Neutrophil (primary cell): ENCODE measurements around the gene IRS2.

Experiments used
- H3K27ac ChIP-seq: fragments of 200-600 bp; sonication (generic); 2 replicates; pipeline ENCODE4 v1.5.1; 2016; ENCODE audit warnings: mild to moderate bottlenecking, moderate library complexity
- H3K27me3 ChIP-seq: fragments of 200-600 bp; sonication (generic); 2 replicates; pipeline ENCODE4 v1.6.0; 2016; ENCODE audit warnings: mild to moderate bottlenecking
- H3K36me3 ChIP-seq: fragments of 200-600 bp; sonication (generic); 2 replicates; pipeline ENCODE4 v1.5.1; 2017
- H3K4me1 ChIP-seq, 2 experiments: fragments of 200-600 bp in 1 of 2; sonication (generic) in 1 of 2; 1 replicate in 1 of 2; 2 replicates in 1 of 2; pipeline versions ENCODE4 v1.5.1 to v1.6.1; 2013 to 2016; ENCODE audit warnings: low read depth in 1 of 2, low read length in 1 of 2, mild to moderate bottlenecking in 1 of 2, moderate library complexity in 1 of 2; ENCODE audit not compliant: control insufficient read depth in 1 of 2, insufficient read depth in 1 of 2
- H3K4me3 ChIP-seq, 2 experiments: fragments of 200-600 bp in 1 of 2; sonication (generic) in 1 of 2; 1 replicate in 1 of 2; 2 replicates in 1 of 2; pipeline ENCODE4 v1.5.1; 2013 to 2016; ENCODE audit warnings: low read depth in 1 of 2, low read length in 1 of 2, mild to moderate bottlenecking in 1 of 2, moderate library complexity in 1 of 2
- H3K9me3 ChIP-seq: fragments of 200-600 bp; sonication (generic); 2 replicates; pipeline ENCODE4 v1.5.1; 2016
- TF ChIP-seq, protein P1 (sequence below): fragments of 200-600 bp; sonication (generic); IDR thresholded peaks from 2 replicates; pipeline ENCODE4 v1.5.1; 2016; ENCODE audit warnings: antibody characterized with exemption

Gene IRS2

DNA sequence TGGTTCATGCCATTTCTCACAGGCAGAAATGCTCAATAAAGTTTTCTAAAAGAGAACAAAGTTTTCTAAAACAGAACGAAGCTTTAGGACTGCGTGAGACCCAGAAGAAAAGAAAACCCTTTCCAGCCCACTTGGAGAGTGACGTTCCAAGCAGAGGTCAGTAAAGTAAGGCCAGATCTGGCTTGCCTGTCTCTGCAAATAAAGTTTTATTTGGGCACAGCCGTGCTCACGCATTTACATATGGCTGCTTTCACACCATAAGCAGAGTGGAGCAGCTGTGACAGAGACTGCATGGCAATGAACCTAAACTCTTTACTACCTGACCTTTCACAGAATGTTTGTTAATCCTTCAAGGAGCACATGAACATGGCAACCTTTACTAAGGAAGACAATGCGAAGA, 23.6 kb downstream of the IRS2 start:
- Histone ChIP-seq H3K27me3 (no peaks in the 10 kb centered on the region), H3K9me3 (no peaks in the 10 kb centered on the region), H3K27ac (peak overlapping the region; percentile 49), H3K36me3 (peaks cover 25% of the 10 kb centered on the region), H3K4me1 (peaks cover 22 to 39% of the 10 kb centered on the region in 2 experiments), H3K4me3 (no peak overlapping the region)
- TF ChIP-seq, protein P1, sequence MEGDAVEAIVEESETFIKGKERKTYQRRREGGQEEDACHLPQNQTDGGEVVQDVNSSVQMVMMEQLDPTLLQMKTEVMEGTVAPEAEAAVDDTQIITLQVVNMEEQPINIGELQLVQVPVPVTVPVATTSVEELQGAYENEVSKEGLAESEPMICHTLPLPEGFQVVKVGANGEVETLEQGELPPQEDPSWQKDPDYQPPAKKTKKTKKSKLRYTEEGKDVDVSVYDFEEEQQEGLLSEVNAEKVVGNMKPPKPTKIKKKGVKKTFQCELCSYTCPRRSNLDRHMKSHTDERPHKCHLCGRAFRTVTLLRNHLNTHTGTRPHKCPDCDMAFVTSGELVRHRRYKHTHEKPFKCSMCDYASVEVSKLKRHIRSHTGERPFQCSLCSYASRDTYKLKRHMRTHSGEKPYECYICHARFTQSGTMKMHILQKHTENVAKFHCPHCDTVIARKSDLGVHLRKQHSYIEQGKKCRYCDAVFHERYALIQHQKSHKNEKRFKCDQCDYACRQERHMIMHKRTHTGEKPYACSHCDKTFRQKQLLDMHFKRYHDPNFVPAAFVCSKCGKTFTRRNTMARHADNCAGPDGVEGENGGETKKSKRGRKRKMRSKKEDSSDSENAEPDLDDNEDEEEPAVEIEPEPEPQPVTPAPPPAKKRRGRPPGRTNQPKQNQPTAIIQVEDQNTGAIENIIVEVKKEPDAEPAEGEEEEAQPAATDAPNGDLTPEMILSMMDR, result no peak

DNA sequence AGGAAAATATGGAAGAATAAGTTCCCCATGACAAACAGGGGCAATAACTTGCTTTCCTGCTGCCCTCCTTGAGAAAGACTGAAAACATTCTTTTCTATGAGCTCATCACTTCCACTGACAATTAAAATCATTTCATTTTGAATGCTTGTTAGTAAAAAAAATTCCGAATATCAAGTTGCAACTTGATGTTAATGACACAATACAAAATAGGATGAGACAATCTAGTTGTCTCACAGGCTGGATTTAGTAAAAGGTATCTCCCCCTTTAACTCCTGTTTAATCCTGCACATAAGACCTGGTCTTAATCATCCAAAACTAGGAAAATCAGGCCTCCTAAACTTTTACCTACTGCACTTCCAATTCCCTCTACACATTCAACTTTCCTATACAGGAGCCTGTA, 24.7 kb downstream of the IRS2 start:
- H3K9me3 ChIP-seq, result no peaks in the 10 kb centered on the region
- peaks cover 22% of the 10 kb centered on the region for H3K36me3 ChIP-seq
- H3K27ac ChIP-seq, result peak overlapping the region; percentile 49

DNA sequence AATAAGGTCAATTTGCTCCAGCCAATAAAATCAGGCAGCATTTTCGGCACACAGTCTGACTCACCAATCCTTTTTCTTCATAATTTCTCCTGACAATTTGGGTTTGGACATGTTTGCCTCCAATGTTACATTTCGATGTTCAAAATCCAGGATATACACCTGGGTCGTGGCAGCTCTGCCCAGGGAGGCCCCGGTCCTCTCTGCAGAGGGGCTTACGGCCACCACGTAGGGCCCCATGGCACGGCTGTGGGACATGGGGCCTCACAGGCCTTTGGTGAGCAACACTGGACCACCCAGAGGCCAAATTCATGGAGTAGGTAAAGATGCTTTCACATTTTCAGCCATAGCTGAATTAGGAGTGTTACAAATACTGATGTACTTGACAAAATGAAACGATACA, 25.4 kb downstream of the IRS2 start:
- H3K36me3 ChIP-seq, result peaks cover 29% of the 10 kb centered on the region
- no peak overlapping the region for H3K4me3 ChIP-seq
- H3K27ac ChIP-seq, result peak overlapping the region; percentile 40
- H3K4me1 ChIP-seq, result peaks cover 13 to 28% of the 10 kb centered on the region in 2 experiments
- no peaks in the 10 kb centered on the region for H3K9me3 ChIP-seq
- H3K27me3 ChIP-seq, result no peaks in the 10 kb centered on the region
- TF ChIP-seq, protein P1, result no peak

More for the DNA sequence above, 24.7 kb downstream of the IRS2 start:
- Histone ChIP-seq H3K27me3 (no peaks in the 10 kb centered on the region), H3K4me1 (peaks cover 15 to 30% of the 10 kb centered on the region in 2 experiments), H3K4me3 (no peak overlapping the region)
- TF ChIP-seq, protein P1, result no peak

DNA sequence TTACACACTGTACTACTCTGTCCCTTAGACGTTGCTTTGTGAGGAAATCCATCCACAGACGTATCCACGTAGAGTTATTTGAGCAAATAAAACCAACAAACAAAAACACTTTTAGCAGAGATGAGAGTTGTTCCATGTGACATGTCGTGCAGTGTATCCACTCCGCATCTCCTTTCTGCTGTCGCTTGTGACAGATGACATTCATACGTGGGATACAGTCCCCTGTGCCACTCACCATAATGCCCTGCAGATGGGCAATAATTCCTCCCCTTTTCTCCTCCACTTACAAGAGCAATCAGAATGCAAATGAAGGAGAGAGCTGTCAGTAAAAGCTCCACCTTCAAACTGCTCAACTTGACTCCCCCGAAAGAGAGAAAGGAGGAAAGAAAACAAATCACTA, 26.0 kb downstream of the IRS2 start:
- H3K4me1 ChIP-seq, result peaks cover 13 to 28% of the 10 kb centered on the region in 2 experiments
- TF ChIP-seq, protein P1, result no peak

DNA sequence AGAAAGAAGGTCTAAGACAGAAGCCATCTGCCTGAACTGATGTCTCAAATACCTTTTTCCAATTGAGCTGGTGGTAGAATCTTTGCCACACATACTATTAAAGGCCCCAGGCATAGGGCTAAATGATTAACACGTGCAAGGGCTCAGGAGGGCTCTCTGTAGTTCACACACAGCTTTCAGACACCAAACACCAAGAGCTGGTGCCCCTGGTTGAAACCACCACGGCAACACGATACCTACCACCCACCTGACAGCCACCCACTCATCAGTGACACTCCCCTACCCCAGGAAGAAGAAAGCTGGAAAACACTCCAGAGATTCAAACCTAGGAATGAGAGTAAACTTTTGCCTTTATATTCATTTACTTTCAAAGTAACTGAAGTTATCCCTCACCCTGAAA, 26.8 kb downstream of the IRS2 start:
- Histone ChIP-seq H3K27ac (peak overlapping the region; percentile 40), H3K4me1 (peaks cover 8 to 21% of the 10 kb centered on the region in 2 experiments), H3K9me3 (no peaks in the 10 kb centered on the region), H3K4me3 (no peak overlapping the region), H3K36me3 (peaks cover 40% of the 10 kb centered on the region), H3K27me3 (no peaks in the 10 kb centered on the region)
- TF ChIP-seq, protein P1, result no peak

More for the DNA sequence above, 26.0 kb downstream of the IRS2 start:
- peaks cover 35% of the 10 kb centered on the region for H3K36me3 ChIP-seq
- peak overlapping the region; percentile 40 for H3K27ac ChIP-seq
- no peak overlapping the region for H3K4me3 ChIP-seq
- no peaks in the 10 kb centered on the region for H3K27me3 ChIP-seq
- no peaks in the 10 kb centered on the region for H3K9me3 ChIP-seq
